Suprapubic skin (tissue), 4 donors: ENCODE results near the gene AKAP8L. TPM values are rescaled to one million over a fixed set of nuclear protein-coding genes. Genes with fewer than 3 reads are reported as not detected.

Experiments
- DNase-seq, 2 donors: peaks; one replicate each; pipeline ENCODE4 v3.0.0-alpha.2; 2019; ENCODE audit warnings: low spot score in 2 of 2
- H3K27ac ChIP-seq: fragments of 200-600 bp; sonication (generic); one replicate; pipeline ENCODE4 v1.5.1; 2019
- H3K27me3 ChIP-seq: fragments of 200-600 bp; sonication (generic); one replicate; pipeline ENCODE4 v1.5.1; 2019
- H3K36me3 ChIP-seq: fragments of 200-600 bp; sonication (generic); one replicate; pipeline ENCODE4 v1.5.1; 2019
- H3K4me1 ChIP-seq: fragments of 200-600 bp; sonication (generic); one replicate; pipeline ENCODE4 v1.5.1; 2019
- H3K4me3 ChIP-seq: fragments of 200-600 bp; sonication (generic); one replicate; pipeline ENCODE4 v1.5.1; 2019; ENCODE audit warnings: mild to moderate bottlenecking
- H3K9me3 ChIP-seq: fragments of 200-600 bp; sonication (generic); one replicate; pipeline ENCODE4 v1.5.1; 2019
- EP300 ChIP-seq: sonication (generic); formaldehyde crosslinking; IDR thresholded peaks from one replicate; pipeline ENCODE4 v1.6.1; 2017; ENCODE audit warnings: antibody characterized with exemption
- POLR2A ChIP-seq, 2 donors: fragments of 450-650 bp; IDR thresholded peaks; one replicate each; pipeline ENCODE4 v1.6.1; 2017; ENCODE audit warnings: antibody characterized with exemption in 2 of 2, mild to moderate bottlenecking in 2 of 2, moderate library complexity in 2 of 2
- POLR2AphosphoS5 ChIP-seq, 3 donors: sonication (generic); formaldehyde crosslinking; IDR thresholded peaks; one replicate each; pipeline ENCODE4 v1.6.1; 2017; ENCODE audit warnings: antibody characterized with exemption in 3 of 3
- WGBS: methylation state at CpG from one replicate; pipeline ENCODE4 v1.1.5; 2018; 5-methylcytosine and 5-hydroxymethylcytosine counted together
- total RNA-seq, 4 donors: library from RNA; depleted of rRNA; stranded (reverse); fragments of >200 nt; gene quantifications; one replicate each; pipeline ENCODE4 v1.1.0, GENCODE V29; 2016
- TF ChIP-seq, protein P1 (sequence below), 2 donors: fragments of 200-600 bp in 1 of 2; fragments of 450-650 bp in 1 of 2; sonication (generic) in 1 of 2; IDR thresholded peaks; one replicate each; pipeline ENCODE4 v1.5.1; 2016 to 2019; ENCODE audit warnings: antibody characterized with exemption in 2 of 2, mild to moderate bottlenecking in 1 of 2, moderate library complexity in 1 of 2

The AKAP8L gene
- total RNA-seq, 4 donors from 2014 or later = 97.5 to 259 (median 118) TPM

DNA sequence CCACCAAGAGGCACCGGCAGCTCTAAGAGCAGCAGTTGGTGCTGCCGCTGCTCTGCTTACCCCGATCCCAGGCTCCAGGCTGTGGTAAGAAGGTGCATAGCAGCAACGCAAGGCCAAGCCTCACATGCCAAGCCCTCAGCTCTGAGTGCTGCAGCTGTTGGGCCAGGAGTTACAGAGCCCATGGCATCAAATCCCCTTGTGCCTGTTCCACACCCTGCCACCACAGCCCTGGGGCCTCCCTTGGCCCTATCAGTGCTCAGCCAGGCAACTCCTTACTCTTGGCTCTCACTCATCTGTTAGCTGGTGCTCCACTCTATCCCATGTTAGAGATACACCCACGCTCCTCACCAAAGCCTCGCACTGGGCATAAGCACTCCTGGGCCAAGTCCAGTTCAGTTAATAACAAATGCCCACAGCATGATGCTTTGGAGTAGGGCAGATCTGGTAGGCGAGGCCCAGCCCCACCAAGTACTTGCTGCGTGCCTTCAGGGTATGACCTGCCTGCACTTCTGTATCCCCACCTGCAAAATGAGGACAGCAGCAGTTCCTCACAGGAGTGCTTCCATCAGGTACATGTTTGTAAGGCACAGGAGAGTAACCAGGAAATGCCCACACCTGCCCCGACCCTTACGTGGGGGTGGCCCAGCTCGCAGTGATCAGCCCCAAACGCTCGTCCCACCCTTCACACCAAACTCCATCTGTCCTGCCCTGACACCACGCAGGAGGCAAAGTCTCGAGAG, 16.2 kb downstream of the AKAP8L start:
- H3K4me3 ChIP-seq = no peak overlapping the region
- peaks cover 66% of the 10 kb centered on the region for H3K36me3 ChIP-seq
- no peaks in the 10 kb centered on the region for H3K27me3 ChIP-seq
- no peaks in the 10 kb centered on the region for H3K9me3 ChIP-seq
- 90% methylated on average over 12 of the region's 15 CpGs for WGBS
- H3K4me1 ChIP-seq = peaks cover 20% of the 10 kb centered on the region
- no peak for DNase-seq
- TF ChIP-seq POLR2A (IDR thresholded peaks at IDR 0.05) = no peak
- TF ChIP-seq EP300 = no peak
- TF ChIP-seq POLR2AphosphoS5 (IDR thresholded peaks at IDR 0.05) = no peak
- TF ChIP-seq, protein P1, sequence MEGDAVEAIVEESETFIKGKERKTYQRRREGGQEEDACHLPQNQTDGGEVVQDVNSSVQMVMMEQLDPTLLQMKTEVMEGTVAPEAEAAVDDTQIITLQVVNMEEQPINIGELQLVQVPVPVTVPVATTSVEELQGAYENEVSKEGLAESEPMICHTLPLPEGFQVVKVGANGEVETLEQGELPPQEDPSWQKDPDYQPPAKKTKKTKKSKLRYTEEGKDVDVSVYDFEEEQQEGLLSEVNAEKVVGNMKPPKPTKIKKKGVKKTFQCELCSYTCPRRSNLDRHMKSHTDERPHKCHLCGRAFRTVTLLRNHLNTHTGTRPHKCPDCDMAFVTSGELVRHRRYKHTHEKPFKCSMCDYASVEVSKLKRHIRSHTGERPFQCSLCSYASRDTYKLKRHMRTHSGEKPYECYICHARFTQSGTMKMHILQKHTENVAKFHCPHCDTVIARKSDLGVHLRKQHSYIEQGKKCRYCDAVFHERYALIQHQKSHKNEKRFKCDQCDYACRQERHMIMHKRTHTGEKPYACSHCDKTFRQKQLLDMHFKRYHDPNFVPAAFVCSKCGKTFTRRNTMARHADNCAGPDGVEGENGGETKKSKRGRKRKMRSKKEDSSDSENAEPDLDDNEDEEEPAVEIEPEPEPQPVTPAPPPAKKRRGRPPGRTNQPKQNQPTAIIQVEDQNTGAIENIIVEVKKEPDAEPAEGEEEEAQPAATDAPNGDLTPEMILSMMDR (IDR thresholded peaks at IDR 0.05) = no peak
- H3K27ac ChIP-seq = no peak overlapping the region

DNA sequence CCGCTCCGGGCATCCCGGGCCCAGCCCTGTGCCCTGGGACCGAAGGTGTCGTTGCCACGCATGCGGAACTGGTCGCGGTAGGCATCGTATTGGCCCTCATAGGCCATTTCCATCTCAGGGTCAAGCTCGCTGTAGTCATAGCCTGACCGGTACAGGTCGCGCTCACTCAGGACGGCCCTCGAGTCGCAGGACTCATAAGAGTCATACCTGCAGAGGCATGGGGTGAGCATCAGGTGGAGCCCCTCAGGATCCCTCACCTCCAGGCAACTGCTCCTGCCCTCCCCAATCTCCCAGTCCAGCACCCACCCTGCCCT, 17.4 kb downstream of the AKAP8L start:
- Histone ChIP-seq H3K27ac (peak overlapping the region; percentile 6), H3K4me1 (peaks cover 17% of the 10 kb centered on the region)

DNA sequence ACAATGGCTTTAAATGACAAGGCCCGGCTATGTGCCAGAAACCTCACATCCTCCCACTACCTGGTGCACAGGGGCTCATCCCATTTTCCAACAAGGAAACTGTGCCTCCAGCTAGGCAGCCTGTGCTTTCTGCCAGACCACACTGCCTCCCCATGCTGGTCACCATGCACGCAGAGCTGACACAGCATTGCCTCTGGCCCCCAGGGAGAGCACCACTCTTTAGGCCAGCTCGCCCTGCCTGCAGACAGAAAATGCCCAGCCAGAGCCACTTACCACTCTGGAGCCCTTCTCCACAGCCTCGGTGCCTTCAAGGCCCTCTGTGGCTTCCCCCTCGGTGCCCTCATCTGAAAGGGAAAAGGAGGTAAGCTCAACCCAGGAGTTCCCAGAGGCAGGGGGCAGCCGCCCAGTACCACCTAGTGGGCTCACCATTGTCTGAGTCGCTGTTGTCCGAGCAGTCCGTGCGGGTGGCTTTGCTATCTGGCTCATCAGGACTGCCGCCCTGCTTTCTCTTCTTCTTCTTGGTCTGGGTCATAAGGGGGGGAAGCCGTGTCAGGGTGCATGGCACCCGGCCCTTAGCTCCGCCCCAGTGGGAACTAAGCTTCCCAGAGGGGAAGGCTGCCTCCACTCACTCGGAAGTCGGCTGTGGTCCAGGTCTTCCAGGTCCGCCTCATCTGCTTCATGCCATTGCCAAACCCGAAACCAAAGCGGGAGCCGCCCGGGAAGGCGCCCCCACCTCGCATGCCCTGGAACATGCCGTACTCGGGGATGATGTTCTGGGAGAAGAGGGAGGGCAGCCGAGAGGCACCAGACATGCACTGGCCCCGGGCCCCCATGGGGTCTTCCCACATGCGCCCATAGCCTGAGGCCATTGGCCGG, 18.0 kb downstream of the AKAP8L start:
- H3K4me3 ChIP-seq = no peak overlapping the region
- 79% methylated on average over 6 of the region's 29 CpGs for WGBS
- no peaks in the 10 kb centered on the region for H3K9me3 ChIP-seq
- no peak for TF ChIP-seq POLR2AphosphoS5 (IDR thresholded peaks at IDR 0.05)
- TF ChIP-seq POLR2A (IDR thresholded peaks at IDR 0.05) = no peak
- TF ChIP-seq, protein P1 (IDR thresholded peaks at IDR 0.05) = no peak
- no peak for TF ChIP-seq EP300
- no peaks in the 10 kb centered on the region for H3K27me3 ChIP-seq
- no peak for DNase-seq
- H3K4me1 ChIP-seq = peaks cover 17% of the 10 kb centered on the region
- H3K36me3 ChIP-seq = peaks cover 81% of the 10 kb centered on the region
- peak overlapping the region; percentile 6 for H3K27ac ChIP-seq

More for the DNA sequence above, 17.4 kb downstream of the AKAP8L start:
- Histone ChIP-seq H3K36me3 (peaks cover 75% of the 10 kb centered on the region), H3K27me3 (no peaks in the 10 kb centered on the region), H3K4me3 (no peak overlapping the region), H3K9me3 (no peaks in the 10 kb centered on the region)
- TF ChIP-seq EP300 = no peak
- TF ChIP-seq, protein P1 (IDR thresholded peaks at IDR 0.05) = no peak
- TF ChIP-seq POLR2A (IDR thresholded peaks at IDR 0.05) = no peak
- TF ChIP-seq POLR2AphosphoS5 (IDR thresholded peaks at IDR 0.05) = no peak
- no peak for DNase-seq
- 80% methylated on average over 1 of the region's 17 CpGs for WGBS

DNA sequence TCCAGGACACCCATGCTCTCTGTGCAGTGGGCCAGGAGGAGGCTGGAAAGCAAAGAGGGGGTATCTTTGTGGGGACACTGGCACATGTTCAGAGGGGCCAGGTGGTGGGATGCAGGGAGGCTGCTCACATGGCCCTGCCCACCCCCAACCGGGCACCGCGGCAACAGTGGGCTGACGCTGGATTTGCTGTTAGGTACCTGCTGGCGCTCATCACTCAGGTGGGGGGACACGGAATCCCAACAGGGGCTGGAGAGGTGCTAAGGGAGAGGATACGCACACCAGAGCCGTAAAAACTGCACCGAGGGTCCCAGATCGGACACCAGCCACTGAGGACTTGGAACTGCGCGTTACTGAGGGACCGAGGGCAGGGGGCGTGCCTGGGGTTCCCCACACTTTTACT, 19.2 kb downstream of the AKAP8L start:
- no peaks in the 10 kb centered on the region for H3K27me3 ChIP-seq
- TF ChIP-seq, protein P1 (IDR thresholded peaks at IDR 0.05) = no peak
- DNase-seq = no peak
- peaks cover 83% of the 10 kb centered on the region for H3K36me3 ChIP-seq
- H3K9me3 ChIP-seq = no peaks in the 10 kb centered on the region
- no peak overlapping the region for H3K27ac ChIP-seq
- H3K4me3 ChIP-seq = no peak overlapping the region
- H3K4me1 ChIP-seq = peaks cover 10% of the 10 kb centered on the region
- 91% methylated on average over 6 of the region's 14 CpGs for WGBS

DNA sequence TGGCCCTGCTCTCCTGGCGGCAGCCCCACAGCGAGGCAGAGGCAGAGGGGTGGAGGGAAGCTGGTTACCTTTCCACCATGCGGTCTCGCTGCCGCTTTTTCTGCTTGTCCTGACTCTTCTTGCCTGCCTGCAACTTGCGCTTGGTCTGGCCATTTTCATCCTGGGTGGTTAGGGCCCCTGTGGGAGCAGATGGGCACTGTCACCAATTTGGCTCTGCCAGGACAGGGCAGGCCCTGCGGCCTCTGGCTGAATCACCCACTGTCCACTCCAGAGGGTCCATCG, 19.6 kb downstream of the AKAP8L start:
- no peak for TF ChIP-seq POLR2A (IDR thresholded peaks at IDR 0.05)
- no peak for TF ChIP-seq EP300
- TF ChIP-seq, protein P1 (IDR thresholded peaks at IDR 0.05) = no peak
- no peak for TF ChIP-seq POLR2AphosphoS5 (IDR thresholded peaks at IDR 0.05)
- H3K27ac ChIP-seq = no peak overlapping the region
- H3K36me3 ChIP-seq = peaks cover 81% of the 10 kb centered on the region
- WGBS = 95% methylated on average over 8 of the region's 8 CpGs
- no peaks in the 10 kb centered on the region for H3K9me3 ChIP-seq
- H3K27me3 ChIP-seq = no peaks in the 10 kb centered on the region
- no peak overlapping the region for H3K4me3 ChIP-seq
- peaks cover 8% of the 10 kb centered on the region for H3K4me1 ChIP-seq
- DNase-seq = no peak
